ENCODE measurements around the gene PAF1. TPM values are rescaled to one million over a fixed set of nuclear protein-coding genes. Genes with fewer than 3 reads are reported as not detected.
A peak's percentile ranks its signal among the peaks of the same experiment; 100 is the strongest.

PAF1 gene
- total and polyA plus RNA-seq, 2 of the 13 experiments (the other 11 are each of a cell fraction or from before 2014, with no cell fraction given) = 30.2 to 31.1 TPM

GRCh38 chr19:39435499-39436349 is 44.8 kb upstream of the PAF1 start, which contains the start of gene RPS16 (continued):
- TF ChIP-seq ZNF646 (CRISPR knock-in tag; IDR thresholded peaks at IDR 0.05) (no peak), ZNF878 (CRISPR knock-in tag; IDR thresholded peaks at IDR 0.05) (no peak; the same call in 1 of the 2 replicates), ZNF7 (CRISPR knock-in tag; IDR thresholded peaks at IDR 0.05) (no peak), ATF6 (CRISPR knock-in tag; conservative IDR thresholded peaks at IDR 0.05) (no peak), PHF5A (CRISPR knock-in tag; IDR thresholded peaks at IDR 0.05; ENCODE audit: low read depth, unreplicated experiment) (no peak), NR2F2 (IDR thresholded peaks at IDR 0.05; ENCODE audit: borderline replicate concordance, low read depth) (no peak), ZNF790 (CRISPR knock-in tag; IDR thresholded peaks at IDR 0.05; ENCODE audit: borderline replicate concordance) (no peak), ZNF329 (CRISPR knock-in tag; IDR thresholded peaks at IDR 0.05; ENCODE audit: low read depth) (peak; percentile 62; the same call in 1 of the 2 replicates), ZNF282 (IDR thresholded peaks at IDR 0.05; ENCODE audit: partially characterized antibody) (no peak), AGO1 (IDR thresholded peaks at IDR 0.05; ENCODE audit: low read depth, low read length, poor library complexity, severe bottlenecking) (peak; percentile 74), ZNF383 (CRISPR knock-in tag; IDR thresholded peaks at IDR 0.05; ENCODE audit: borderline replicate concordance) (0 out of 2 replicates have a peak, but pooled peaks have one; percentile 46), TFDP2 (CRISPR knock-in tag; IDR thresholded peaks at IDR 0.05) (peak; percentile 98), ZNF414 (CRISPR knock-in tag; IDR thresholded peaks at IDR 0.05) (peak; percentile 52; the same call in 1 of the 2 replicates), RCOR2 (CRISPR knock-in tag; IDR thresholded peaks at IDR 0.05) (no peak), PHF8 (CRISPR knock-in tag; IDR thresholded peaks at IDR 0.05) (peak; percentile 92), ONECUT2 (CRISPR knock-in tag; IDR thresholded peaks at IDR 0.05) (no peak), ZNF567 (CRISPR knock-in tag; IDR thresholded peaks at IDR 0.05; ENCODE audit: borderline replicate concordance) (0 out of 2 replicates have a peak, but pooled peaks have one; percentile 33), ZNF468 (CRISPR knock-in tag; IDR thresholded peaks at IDR 0.05) (no peak), KDM4B (CRISPR knock-in tag; IDR thresholded peaks at IDR 0.05) (0 out of 2 replicates have a peak, but pooled peaks have one; percentile 23)

All from HepG2 (cell line).